GM12865 (cell line): Measurements from ENCODE around the gene MED15.

Source experiments
- DNase-seq: peaks from one replicate; pipeline ENCODE4 v3.0.0; 2010; ENCODE audit warnings: low read depth
- H3K4me3 ChIP-seq: 2 replicates; pipeline ENCODE4 v1.5.1; 2011; ENCODE audit warnings: mild to moderate bottlenecking, low read depth, low read length, control low read depth
- CTCF ChIP-seq: IDR thresholded peaks from 2 replicates; pipeline ENCODE4 v1.5.1; 2011; ENCODE audit warnings: low read length, control low read depth, low read depth, inconsistent platforms; ENCODE audit not compliant: insufficient read depth; ENCODE audit errors: missing control alignments

MED15 gene

GRCh38 chr22:20611418-20611817 is 104.0 kb downstream of the MED15 start:
- TF ChIP-seq CTCF = no peak
- DNase-seq = no peak
- no peak overlapping the region for H3K4me3 ChIP-seq

- DNase-seq = no peak
- no peak overlapping the region for H3K4me3 ChIP-seq
- no peak for TF ChIP-seq CTCF
Observed at GRCh38 chr22:20613301-20613700, 105.9 kb downstream of the MED15 start.

DNA sequence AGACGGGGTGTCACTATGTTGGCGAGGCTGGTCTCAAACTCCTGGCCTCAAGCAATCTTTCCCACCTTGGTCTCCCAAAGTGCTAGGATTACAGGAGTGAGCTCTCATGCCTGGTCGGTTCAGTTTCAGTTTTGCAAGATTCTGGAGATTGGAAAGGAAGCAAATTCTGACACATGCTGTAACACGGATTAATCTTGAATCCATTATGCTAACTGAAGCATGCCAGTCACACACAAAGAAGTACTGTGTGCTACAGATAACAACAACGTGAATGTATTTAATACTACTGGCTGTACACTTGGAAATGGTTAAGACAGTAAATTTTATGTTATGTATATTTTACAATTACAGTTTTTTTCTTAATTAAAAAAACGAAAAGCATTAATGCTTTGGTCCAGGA is 107.6 kb downstream of the MED15 start:
- no peak overlapping the region for H3K4me3 ChIP-seq
- no peak for TF ChIP-seq CTCF
- DNase-seq = no peak

- DNase-seq = no peak
- H3K4me3 ChIP-seq = no peak overlapping the region
- no peak for TF ChIP-seq CTCF
Observed at GRCh38 chr22:20615533-20616450, 108.4 kb downstream of the MED15 start.

GRCh38 chr22:20616451-20617043 is 109.1 kb downstream of the MED15 start:
- TF ChIP-seq CTCF = no peak
- no peak for DNase-seq
- no peak overlapping the region for H3K4me3 ChIP-seq

DNA sequence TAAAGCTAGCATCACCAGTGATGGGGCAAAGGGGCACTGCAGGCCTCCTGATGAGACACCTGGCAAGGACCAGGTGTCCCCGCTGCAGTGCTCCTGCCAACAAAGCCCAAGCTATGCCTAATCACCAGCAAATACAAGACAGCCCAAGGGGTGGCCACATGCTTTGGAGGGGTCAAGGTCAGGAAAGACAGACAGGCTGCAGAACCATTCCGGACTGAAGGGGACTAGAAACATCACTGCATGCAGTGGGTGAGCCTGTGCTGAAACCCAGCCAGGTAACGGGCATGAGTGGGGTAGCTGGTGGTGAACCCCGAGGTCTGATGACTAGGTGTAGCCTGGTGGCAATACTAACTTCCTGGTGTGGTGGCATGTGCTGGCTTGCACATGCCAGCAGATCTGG is 111.1 kb downstream of the MED15 start:
- no peak for TF ChIP-seq CTCF

More for the DNA sequence above, 111.1 kb downstream of the MED15 start:
- DNase-seq = no peak
- no peak overlapping the region for H3K4me3 ChIP-seq
